Jurkat, Clone E6-1 (cell line): ENCODE measurements around the gene ZNF598.
A peak's percentile ranks its signal among the peaks of the same experiment; 100 is the strongest.
"Not testable (repeated sequence)": the region's sequence is repeated elsewhere in the genome, so short reads cannot be mapped to it uniquely, and the experiment has no call there.

Source experiments
- DNase-seq: peaks from one replicate; pipeline ENCODE4 v3.0.0-alpha.2; 2011; ENCODE audit warnings: low read depth, low spot score
- H3K4me3 ChIP-seq: 2 replicates; pipeline ENCODE4 v1.5.1; 2011; ENCODE audit warnings: mild to moderate bottlenecking, low read length, control low read depth, moderate library complexity

Gene ZNF598

DNA sequence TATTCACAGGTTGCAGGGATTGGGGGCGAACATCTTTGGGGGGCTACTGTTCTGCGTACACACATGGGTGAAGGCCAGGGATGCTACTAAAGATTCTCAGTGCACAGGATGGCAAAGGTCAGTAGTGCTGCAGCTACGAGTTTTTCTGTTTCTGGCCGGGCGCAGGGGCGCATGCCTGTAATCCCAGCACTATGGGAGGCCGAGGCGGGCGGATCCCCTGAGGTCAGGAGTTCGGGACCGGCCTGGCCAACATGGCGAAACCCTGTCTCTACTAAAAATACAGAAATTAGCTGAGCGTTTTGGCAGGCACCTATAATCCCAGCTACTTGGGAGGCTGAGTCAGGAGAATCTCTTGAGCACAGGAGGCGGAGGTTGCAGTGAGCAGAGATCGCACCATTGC lies 3.9 kb upstream of the ZNF598 start:
- no peak overlapping the region for H3K4me3 ChIP-seq
- no peak for DNase-seq

DNA sequence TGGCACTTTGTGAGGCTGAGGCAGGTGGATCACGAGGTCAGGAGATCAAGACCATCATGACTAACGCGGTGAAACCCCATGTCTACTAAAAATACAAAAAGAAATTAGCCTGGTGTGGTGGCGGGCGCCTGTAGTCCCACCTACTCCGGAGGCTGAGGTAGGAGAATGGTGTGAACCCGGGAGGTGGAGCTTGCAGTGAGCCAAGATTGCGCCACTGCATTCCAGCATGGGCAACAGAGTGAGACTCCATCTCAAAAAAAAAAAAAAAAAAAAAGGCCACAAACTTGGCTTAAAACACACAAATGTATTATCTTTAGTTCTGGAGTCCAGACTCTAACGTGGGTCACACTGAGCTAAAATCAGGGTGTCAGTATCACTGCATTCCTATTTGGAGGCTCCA lies 2.1 kb upstream of the ZNF598 start:
- not testable (repeated sequence) for H3K4me3 ChIP-seq, DNase-seq

DNA sequence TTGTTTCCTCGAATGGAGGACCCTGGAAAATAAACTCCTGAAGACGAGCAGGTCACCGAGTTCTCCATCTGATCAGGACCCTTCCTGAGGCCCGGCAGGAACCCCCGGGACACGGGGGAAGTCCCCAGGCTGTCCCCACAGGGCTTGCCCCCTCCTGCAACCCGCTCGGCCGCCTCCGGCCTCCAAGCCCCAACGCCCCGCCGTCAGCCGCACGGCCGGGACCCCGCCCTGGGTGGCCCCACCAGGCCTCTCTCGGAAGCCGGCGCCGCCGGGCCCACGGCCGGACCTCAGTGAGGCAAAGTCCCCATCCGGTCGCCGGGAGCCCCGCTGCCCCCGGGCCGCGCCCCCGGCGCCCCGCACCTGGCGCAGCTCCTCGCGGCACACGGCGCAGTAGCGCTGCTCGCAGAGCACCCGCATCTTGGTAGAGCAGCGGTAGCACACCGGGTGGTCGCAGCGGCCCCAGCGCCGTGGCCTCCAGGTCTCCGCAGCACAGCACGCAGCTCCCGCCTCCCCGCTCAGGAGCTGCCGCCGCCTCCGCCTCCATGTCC lies 383 bp downstream of the ZNF598 start:
- peak overlapping the region; percentile 75 for H3K4me3 ChIP-seq
- no peak for DNase-seq

DNA sequence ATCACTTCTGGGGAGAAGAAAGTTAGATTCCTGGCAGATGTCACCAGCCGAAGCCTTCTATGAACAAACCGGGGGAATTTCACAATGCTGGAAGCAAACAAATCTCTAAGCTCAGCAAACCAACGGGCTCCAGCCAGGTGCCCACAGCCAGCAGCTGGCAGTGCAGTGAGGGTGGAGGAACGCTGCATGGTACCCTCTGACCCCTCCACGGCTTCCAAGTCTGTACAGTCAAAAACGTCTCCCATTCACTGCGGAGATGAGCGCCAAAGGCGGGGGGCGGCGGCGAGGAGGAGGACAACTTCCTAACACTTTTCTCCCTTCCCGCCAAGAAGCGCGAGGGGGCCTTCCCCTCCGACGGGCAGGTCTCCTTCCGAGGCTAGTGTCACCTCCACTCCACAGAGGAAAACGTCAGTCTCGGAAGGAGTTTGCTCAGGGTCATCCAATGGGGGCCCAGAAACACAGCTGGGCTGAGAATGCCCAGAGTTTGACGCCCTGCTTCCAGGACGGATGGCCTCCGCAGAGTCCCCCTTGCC lies 924 bp downstream of the ZNF598 start:
- DNase-seq = no peak
- H3K4me3 ChIP-seq = peak overlapping the region; percentile 75

DNA sequence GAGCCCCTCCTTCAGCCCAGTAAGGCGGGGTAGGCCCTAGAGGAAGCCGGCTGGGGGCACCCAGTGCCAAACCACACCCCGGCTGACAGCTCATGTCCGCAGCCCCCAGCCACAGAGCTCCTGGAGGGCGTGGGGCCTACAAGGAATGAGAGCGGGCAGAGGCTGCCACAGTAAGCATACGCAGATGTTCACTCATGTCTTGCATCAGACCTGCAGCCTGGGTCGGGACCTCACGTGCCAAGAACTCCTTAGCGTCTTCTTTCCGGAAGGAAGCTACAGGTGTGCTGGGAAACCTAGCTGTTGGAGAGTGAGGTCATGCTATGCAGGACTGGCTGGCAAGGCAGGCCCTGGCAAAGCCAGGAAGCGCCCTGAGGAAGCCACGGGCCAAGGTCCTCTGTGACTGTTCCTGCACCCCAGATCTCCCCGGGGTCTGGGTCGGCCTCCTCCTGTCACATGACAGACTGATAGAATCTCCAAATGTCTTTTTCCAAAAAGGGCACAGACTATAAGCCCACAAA lies 1.6 kb downstream of the ZNF598 start:
- no peak for DNase-seq
- peak overlapping the region; percentile 75 for H3K4me3 ChIP-seq

DNA sequence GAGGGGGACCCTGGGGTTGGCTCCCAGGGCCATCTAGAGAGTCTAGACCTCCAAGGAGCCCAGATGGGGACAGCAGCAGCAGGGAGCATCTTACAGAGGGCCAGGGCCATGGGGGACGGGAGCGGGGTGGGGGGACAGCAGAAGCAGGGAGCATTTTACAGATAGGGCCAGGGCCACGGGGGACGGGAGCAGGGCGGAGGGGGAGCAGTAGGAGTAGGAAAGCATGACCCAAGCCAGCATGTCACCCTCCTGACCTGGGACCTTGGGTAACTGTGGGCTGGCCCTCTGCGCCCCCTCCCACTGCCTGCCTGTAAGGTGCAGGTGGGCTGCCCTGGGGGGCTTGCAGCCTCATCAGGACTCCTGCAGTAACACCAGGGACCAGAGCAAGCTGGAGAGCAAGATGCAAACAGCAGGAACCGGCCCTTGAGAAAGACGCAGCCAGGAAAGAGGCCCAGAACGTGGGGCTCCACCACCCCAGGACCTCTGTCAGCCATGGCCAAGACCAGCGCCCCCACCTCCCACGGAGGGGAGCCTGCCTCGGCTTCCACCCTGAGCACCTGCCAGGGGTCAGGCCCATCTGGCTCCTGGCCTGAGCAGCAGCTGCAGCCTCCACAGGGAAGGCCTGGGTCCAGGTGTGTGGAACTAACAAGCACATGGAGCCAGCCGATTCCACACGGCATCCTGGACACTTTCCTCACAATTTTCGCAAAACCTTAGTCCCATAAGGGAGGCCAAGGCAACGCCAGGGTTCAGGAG lies 2.4 kb downstream of the ZNF598 start:
- peak overlapping the region; percentile 75 for H3K4me3 ChIP-seq
- DNase-seq = no peak

DNA sequence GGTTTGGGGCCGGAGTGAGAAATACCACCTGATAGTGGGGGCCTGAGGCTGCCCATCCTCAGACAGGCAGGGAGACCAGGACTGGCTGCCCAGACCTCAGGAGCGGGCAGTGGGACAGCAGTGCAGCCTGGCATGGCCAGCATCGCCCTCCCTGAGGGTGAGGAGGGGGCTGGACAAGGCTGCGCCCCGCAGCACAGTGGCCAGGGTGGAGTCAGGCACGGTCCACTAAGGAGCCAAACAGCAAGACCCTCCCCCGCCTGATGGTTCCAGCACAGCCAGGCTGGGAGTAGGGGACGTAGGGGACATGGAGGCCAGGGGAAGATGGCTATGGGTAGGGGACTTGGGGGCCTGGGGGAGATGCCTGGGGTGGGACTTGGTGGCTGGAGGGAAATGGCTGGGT lies 3.3 kb downstream of the ZNF598 start:
- no peak for DNase-seq
- no peak overlapping the region for H3K4me3 ChIP-seq

DNA sequence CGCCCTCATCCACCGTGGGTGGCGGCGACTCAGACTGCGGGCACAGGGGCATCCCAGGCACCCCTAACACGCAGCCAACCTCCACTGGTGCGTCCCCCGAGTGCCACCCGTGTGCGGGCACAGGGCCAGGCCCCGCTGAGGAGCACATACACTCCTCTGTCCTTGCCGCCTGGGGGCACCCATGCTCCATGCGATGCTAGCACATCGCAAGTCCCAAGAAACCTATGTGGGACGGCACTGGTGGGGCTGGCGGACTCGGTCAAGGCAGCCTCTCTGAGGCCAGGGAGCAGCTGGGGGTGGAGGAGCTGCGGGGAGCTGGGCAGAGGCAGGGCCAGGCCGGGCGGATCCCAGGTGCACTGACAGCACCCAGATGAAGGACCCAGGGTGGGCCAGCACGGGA lies 4.0 kb downstream of the ZNF598 start:
- H3K4me3 ChIP-seq = no peak overlapping the region
- DNase-seq = no peak

DNA sequence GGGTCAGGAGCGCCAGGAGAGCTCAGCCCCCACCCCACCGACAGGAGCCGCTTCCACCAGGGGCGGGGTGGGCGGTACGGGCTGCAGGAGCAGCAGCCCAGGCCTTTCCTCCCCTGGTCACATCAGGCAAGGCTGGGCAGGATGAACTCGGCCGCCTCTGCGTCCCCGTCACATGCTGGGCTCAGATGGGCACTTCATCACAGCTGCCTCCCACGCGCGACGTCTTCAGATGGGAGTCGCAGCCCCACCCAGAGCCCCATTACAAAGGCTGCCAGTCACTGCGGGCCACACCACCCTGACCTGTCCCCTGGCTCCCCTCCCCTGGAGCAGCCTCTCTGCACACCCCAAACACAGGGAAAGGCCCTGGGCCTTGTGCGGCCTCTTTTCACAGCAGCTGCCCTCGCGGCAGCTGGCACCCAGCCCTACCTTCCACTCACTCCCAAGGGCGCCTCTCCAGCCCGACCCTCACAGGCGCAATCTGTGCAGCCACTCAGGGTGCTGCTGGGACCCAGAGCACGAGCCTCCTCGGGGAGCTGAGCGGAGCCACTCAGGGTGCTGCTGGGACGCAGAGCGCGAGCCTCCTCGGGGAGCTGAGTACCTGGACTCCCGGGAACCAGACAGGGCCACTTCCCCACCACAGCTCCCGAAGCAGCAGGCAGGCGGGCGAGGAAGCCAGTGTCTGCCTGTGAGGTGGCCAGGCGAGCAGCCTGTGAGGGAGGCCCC lies 4.7 kb downstream of the ZNF598 start:
- DNase-seq = no peak

DNA sequence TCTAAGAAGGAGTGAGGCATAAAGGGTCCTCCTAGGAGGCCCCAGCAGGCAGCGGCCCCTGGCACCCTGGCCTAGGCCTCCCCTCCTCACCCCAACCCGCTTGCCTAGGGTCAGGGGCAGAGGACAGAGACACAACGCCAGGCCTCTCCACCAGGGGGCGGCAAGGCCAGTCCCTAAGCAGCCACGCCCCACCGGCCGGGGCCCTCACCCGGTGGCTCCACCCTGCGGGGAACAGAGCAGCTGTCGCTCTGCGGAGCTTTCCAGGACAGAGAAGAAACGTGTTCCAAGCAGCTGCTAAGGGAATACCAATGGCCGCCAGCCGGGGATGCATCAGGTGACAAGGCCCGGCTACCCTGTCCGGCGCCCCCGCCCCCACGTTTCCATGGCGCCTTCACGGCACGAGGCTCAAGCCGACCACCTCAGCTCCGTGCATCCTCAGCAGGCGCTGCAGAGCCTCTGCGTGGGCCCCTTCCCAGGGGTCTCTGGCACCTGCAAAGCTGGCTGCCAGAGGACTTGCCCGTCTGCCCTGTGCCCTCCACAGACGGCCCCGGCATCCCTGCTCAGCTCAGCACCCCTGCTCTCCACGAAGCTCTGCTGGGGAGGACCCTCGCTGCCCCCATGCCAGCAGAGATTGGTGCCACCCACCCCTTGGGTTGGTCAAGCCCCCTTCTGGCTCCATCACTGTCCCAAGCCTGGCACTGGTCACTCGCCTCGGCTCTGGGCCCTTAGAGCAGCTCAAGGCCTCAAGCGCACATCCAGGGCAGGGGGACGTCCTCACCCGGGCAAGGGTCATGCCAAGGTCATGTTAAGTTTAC lies 5.6 kb downstream of the ZNF598 start:
- peak; percentile 74 for DNase-seq
- no peak overlapping the region for H3K4me3 ChIP-seq

More for the DNA sequence above, 4.7 kb downstream of the ZNF598 start:
- no peak overlapping the region for H3K4me3 ChIP-seq

DNA sequence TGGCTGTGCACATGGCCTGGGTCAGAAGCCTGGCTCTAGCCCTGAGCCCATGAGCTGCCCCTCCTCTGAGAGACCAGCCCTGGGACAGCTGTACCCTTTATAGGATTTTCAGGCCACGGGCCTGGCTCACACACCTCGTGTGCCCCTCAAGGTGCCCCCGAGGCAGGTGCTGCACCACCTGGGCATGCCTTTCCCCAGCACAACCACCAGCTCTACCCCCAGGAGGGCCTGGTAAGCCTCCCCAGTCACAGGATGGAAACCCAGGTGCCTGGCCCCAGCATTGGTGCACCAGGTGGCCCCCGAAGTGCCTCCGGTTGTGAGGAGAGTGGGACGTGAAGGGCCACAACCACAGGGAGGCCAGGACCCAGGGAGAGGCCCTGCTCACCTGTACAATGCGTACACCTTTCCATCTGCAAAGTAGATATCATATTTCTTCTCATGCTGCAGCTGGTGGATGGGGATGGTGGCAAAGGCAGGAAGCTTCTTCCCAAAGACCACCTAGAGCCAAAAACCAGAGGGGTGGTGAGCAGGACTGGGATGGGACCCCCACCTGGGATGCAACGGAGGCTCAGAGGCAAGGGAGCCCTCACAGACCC lies 6.3 kb downstream of the ZNF598 start:
- no peak for DNase-seq
- H3K4me3 ChIP-seq = no peak overlapping the region

DNA sequence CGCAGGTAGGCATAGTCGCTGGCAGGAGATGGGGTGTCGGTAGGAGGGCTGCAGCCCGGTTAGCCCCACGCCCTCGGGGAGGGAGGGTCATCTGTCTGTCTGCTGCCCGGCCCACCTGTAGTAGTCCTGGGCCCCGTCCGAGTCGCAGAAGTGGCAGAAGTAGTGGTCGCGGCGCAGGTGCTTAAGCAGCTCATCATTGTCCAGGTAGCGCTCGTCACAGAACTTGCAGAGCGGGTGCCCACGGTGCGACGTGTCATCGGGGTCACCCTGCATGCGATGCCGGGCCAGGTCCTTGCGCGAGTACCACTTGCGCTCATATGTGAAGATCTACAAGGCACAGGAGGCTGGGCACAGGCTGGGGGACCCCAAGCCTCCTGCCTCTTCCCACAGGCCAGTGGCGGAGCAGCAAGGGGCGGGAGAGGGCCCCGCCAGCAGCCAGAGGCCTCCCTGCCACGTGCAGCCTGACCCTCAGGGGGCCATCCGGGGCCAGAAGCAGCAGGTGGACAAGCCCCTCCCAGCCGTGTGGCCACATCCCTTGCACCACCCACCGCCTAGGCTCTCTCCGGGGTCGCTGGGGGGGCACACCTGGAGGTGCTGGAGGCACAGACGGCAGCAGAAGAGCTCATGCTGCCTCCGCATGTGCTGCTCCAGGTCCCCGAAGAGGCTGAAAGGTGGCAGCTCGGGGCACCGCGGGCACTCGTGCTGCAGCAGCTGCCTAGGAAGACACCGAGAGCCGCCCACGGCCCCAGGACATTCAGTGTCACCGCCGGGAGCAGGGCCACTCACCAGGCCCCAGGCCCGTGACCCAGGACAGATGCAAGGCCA lies 7.0 kb downstream of the ZNF598 start:
- H3K4me3 ChIP-seq = no peak overlapping the region
- no peak for DNase-seq

DNA sequence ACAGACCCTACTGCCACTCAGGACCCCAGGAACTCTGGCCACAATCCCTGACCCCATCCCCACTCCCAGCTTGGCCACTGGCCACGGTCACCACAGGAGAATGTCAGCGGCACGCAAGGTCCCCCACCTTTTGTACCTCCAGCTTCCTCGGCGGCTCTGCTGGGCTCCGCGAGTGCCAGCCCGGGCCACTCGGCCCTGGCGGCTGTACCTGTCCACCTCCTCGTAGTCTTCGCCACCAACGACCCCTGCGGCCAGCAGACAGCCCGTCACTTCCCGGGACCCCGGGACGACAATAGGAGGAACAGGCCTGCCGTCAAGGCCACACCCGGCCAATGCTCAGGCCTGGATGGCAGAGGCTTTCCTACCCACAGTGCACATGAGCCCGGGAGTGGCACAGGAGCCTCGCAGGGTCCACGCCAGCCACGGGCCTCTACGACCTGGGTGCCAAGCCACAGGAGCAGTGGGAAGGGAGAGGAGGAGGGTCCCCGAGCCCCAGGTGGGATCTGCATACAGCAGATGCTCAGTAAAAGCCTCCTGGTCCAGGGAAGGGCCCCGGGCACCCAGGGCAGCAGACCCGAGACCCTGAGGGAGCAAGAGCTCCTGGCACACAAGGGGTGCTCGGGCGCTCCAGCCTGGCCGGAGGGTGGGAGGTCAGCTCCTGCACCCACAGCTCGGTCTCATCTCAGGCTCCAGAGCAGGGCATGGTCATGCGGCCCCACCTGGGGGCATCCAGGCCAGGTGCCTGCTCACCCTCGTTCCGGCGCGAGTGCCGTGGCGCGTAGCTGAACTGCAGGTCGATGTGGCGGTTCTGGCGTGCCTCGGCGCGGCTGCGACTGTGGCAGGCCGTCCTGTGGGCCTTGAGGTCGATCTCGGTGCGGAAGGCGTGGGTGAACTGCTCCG lies 7.9 kb downstream of the ZNF598 start:
- H3K4me3 ChIP-seq = no peak overlapping the region

DNA sequence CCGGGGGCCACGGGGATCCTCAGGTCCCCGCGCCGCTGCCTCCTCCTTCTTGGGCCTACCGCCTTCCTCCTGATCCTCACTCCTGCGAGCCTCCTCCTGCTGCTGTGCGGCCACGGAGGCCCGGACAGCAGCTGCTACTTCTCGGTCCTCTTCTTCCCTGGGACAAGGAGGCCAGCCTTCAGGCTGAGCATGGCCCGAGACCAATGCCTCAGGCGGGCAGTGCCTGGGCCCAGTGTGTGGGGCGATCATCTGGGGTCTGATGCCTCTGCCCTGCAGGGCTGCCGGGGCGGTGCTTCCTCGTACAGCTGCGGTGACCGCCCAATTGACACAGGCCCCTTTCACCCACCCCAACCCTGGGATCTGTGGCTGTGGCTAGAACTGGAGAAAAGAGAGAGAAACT lies 8.6 kb downstream of the ZNF598 start:
- no peak for DNase-seq
- no peak overlapping the region for H3K4me3 ChIP-seq

More for the DNA sequence above, 7.9 kb downstream of the ZNF598 start:
- DNase-seq = no peak

DNA sequence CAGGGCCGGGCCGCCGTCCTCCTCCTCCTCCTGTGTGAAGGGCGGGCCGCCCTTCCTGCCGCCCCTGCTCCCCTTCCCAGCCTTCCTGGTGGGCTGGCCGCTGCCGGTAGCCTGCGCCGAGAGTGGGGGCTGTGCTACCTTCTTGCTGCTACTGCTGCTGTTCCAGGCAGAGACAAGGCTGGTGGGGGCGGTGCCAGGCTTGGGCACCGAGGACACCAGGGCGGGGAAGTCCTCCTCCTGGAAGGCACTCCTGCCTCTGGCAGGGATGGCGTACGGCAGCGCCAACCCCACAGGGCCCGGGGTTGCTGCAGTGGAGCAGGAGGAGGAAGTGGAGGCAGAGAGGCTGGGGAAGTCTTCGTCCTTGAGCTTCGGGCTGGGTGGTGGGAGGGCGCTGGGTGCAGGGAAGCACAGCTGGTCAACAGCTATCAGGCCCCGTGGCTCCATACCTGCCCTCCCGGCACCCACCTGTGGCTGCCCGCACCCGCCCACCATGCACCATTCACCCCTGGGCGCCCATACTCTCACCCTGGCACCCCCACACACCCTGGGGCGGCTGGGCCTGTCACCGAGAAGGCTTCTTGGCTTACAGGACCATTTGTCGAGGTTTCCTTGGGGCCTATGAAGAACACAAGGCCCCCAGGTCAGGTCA lies 9.6 kb downstream of the ZNF598 start:
- no peak for DNase-seq

More for the DNA sequence above, 9.6 kb downstream of the ZNF598 start:
- H3K4me3 ChIP-seq = no peak overlapping the region
